Muscle layer of colon (tissue), 2 donors: ENCODE results near the gene CELSR2.

Experiments
- H3K27ac ChIP-seq: one replicate; pipeline ENCODE4 v1.7.0; 2013; ENCODE audit warnings: low read depth, mild to moderate bottlenecking, low read length, moderate library complexity
- H3K27me3 ChIP-seq, 2 donors: one replicate each; pipeline ENCODE4 v1.7.0; 2013; ENCODE audit warnings: low read length in 2 of 2, mild to moderate bottlenecking in 2 of 2; ENCODE audit not compliant: insufficient read depth in 2 of 2, control insufficient read depth in 1 of 2
- H3K36me3 ChIP-seq: one replicate; pipeline ENCODE4 v1.7.0; 2013; ENCODE audit warnings: mild to moderate bottlenecking, low read length; ENCODE audit not compliant: insufficient read depth
- H3K4me1 ChIP-seq: one replicate; pipeline ENCODE4 v1.7.0; 2013; ENCODE audit warnings: mild to moderate bottlenecking, low read length; ENCODE audit not compliant: insufficient read depth
- H3K4me3 ChIP-seq, 2 donors: one replicate each; pipeline ENCODE4 v1.7.0; 2013; ENCODE audit warnings: low read length in 2 of 2, low read depth in 1 of 2, mild to moderate bottlenecking in 1 of 2, moderate library complexity in 1 of 2
- H3K9ac ChIP-seq: one replicate; pipeline ENCODE4 v1.7.0; 2013; ENCODE audit warnings: low read length
- H3K9me3 ChIP-seq: one replicate; pipeline ENCODE4 v1.7.0; 2013; ENCODE audit warnings: mild to moderate bottlenecking, low read length
- donor health status: abdominal sarcoma.
- donor health status: Adenocarcinoma of cecum.

CELSR2 gene

DNA sequence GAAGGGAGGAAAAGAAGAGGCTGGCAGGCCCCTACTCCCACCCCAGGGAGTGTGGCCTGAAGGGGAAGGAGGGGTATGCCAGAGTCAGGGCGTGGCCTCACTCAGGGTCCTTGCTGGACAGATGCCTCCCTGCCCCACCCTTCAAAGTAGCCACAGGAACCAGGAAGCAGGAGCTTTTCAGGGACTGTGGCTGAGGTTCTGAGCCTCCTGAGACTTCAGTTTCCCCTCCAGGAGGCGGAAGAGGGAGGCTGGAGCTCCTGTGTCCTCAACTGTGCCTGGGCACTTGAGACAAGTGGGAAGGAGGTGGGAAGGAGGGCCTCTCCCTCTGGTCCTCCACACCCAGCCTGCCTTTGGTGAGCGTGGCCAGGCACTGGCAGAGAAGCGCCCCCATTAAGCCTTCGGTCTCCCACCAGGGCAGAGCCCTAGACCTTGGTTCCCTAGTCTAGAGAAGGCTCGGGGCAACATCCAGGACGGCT is 5.3 kb downstream of the CELSR2 start:
- Histone ChIP-seq H3K27me3 (no peaks in the 10 kb centered on the region), H3K9ac (peak overlapping the region; percentile 46), H3K36me3 (no peaks in the 10 kb centered on the region), H3K4me3 (peak overlapping the region in 1 of 2 donors; percentile 39), H3K9me3 (no peaks in the 10 kb centered on the region), H3K27ac (peak overlapping the region; percentile 22), H3K4me1 (peaks cover 28% of the 10 kb centered on the region)

DNA sequence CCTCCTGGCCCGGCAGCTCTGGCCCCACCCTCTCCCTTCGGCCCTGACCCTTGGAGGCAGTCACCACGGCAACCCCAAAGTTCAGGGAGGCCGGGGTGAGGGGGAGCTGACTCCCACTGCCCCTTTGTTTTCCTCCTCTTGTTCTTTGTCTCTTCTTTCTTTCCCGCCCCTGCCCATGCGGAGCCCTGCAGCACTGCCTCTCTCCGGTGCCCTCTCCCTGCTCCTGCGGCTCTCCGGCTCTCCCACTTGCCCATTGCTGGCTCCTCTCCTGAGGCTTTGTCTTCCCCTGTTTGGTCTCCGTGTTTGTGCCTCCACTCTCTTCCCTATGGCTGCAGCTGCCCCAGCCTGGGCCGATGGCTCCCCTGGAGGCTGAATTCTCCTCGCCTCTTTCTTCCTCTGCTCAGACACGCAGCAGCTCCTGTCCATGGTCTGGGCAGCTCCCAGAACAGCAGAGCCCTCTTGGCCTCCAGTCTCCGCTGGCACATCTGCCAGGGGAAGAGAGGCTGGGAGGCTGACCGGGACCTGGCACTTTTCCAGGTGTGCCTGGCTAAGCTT is 5.8 kb downstream of the CELSR2 start:
- H3K4me3 ChIP-seq = no peak overlapping the region
- H3K27ac ChIP-seq = no peak overlapping the region
- H3K9ac ChIP-seq = no peak overlapping the region
- H3K9me3 ChIP-seq = no peaks in the 10 kb centered on the region
- H3K4me1 ChIP-seq = peaks cover 28% of the 10 kb centered on the region
- H3K27me3 ChIP-seq = no peaks in the 10 kb centered on the region
- no peaks in the 10 kb centered on the region for H3K36me3 ChIP-seq

DNA sequence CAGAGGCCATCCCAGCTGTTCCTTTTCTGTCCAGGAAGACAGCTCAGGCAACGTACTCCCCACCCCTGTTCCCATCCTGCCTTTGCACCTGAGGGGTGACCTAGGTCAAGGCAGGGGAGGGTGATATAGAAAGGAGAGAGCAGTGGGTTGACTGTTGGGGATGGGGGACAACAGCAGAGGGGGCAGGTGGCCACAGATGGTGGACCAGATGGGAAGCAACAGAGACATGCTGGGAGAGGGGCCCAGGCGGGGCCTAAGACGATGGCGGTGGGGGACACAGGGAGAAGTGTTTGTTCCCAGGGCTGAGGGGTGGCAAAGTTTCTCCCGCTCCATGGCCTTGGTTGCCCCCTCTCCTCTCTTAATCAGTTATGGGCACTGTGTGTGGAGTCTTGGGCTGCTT is 6.3 kb downstream of the CELSR2 start:
- H3K36me3 ChIP-seq = no peaks in the 10 kb centered on the region
- H3K9ac ChIP-seq = no peak overlapping the region
- no peak overlapping the region for H3K4me3 ChIP-seq
- peaks cover 28% of the 10 kb centered on the region for H3K4me1 ChIP-seq
- no peak overlapping the region for H3K27ac ChIP-seq
- H3K9me3 ChIP-seq = no peaks in the 10 kb centered on the region
- no peaks in the 10 kb centered on the region for H3K27me3 ChIP-seq

DNA sequence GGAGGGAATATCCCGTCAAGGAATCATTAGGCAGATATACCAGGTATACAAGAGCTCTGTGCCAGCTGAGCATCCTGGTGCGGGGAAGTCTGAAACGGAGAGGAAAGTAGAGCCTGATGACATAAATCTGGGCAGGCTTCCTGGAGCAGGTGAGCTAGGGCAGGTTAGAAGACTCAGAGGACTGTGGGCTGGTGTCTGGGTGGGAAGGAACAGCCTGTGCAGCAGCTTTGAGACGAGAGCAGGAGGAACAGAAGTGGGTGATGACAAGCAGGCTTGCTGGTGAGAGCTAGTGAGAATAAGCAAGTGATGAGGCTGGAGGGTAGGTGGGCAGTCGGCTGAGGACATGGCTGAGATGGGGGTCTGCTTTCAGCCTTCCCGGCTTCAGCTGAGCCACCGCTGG is 6.7 kb downstream of the CELSR2 start:
- Histone ChIP-seq H3K36me3 (no peaks in the 10 kb centered on the region), H3K9me3 (no peaks in the 10 kb centered on the region), H3K27ac (no peak overlapping the region), H3K27me3 (no peaks in the 10 kb centered on the region), H3K9ac (no peak overlapping the region), H3K4me1 (peaks cover 28% of the 10 kb centered on the region), H3K4me3 (no peak overlapping the region)

DNA sequence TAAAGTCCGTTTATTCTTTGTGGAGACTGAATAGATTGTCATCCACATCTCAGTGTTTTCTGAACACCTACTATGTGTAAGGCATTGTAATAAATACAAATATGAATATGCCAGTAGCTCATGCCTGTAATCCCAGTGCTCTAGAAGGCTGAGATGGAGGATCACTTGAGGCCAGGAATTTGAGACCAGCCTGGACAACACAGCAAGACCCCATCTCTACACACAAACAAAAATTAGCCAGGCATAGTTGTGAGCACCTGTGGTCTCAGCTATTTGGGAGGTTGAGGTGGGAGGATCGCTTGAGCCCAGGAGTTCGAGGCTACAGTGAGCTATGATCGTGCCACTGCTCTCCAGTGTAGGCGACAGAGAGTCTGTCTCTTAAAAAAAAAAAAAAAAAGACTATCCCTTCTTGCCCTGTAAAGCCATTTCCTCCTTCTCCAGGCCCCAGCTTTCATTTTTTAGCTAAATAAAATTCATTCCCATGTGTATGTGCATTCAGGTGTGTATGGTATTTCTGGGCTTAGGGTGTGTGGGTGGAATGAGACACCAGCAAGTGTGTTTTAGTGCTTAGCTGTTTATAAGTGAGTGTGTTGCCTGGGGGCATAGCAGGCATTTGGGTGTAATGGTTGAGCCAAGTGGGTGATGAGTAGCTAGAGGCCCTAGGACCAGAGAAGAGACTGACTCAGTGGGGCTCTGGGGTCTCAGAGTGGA is 7.8 kb downstream of the CELSR2 start:
- Histone ChIP-seq H3K4me1 (peaks cover 28% of the 10 kb centered on the region), H3K27me3 (no peaks in the 10 kb centered on the region), H3K36me3 (no peaks in the 10 kb centered on the region), H3K27ac (no peak overlapping the region), H3K9ac (no peak overlapping the region), H3K4me3 (no peak overlapping the region), H3K9me3 (no peaks in the 10 kb centered on the region)

GRCh38 chr1:109257682-109258421 is 8.5 kb downstream of the CELSR2 start:
- H3K4me1 ChIP-seq = peaks cover 27% of the 10 kb centered on the region
- no peaks in the 10 kb centered on the region for H3K27me3 ChIP-seq
- no peaks in the 10 kb centered on the region for H3K36me3 ChIP-seq
- no peak overlapping the region for H3K27ac ChIP-seq
- no peak overlapping the region for H3K9ac ChIP-seq
- H3K4me3 ChIP-seq = no peak overlapping the region
- no peaks in the 10 kb centered on the region for H3K9me3 ChIP-seq

GRCh38 chr1:109258481-109259466 is 9.4 kb downstream of the CELSR2 start:
- H3K36me3 ChIP-seq = no peaks in the 10 kb centered on the region
- no peak overlapping the region for H3K4me3 ChIP-seq
- H3K9ac ChIP-seq = no peak overlapping the region
- H3K27me3 ChIP-seq = no peaks in the 10 kb centered on the region
- H3K9me3 ChIP-seq = no peaks in the 10 kb centered on the region
- no peak overlapping the region for H3K27ac ChIP-seq
- H3K4me1 ChIP-seq = peaks cover 19% of the 10 kb centered on the region

GRCh38 chr1:109259674-109260557 is 10.6 kb downstream of the CELSR2 start:
- Histone ChIP-seq H3K4me3 (no peak overlapping the region), H3K27me3 (no peaks in the 10 kb centered on the region), H3K9me3 (no peaks in the 10 kb centered on the region), H3K9ac (no peak overlapping the region), H3K36me3 (peaks cover 6% of the 10 kb centered on the region), H3K27ac (no peak overlapping the region), H3K4me1 (peaks cover 8% of the 10 kb centered on the region)

DNA sequence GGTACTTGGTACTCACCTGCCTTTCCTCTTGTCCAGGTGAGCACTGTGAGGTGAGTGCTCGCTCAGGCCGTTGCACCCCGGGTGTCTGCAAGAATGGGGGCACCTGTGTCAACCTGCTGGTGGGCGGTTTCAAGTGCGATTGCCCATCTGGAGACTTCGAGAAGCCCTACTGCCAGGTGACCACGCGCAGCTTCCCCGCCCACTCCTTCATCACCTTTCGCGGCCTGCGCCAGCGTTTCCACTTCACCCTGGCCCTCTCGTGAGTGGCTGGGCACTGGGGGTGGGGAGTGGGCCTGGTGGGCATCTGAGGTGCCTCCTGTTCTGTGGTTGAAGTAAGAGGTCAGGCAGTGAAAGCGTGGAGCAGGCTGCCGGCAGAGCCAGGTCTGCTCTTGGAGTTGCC is 11.7 kb downstream of the CELSR2 start:
- H3K4me1 ChIP-seq = no peaks in the 10 kb centered on the region
- peaks cover 6% of the 10 kb centered on the region for H3K36me3 ChIP-seq
- H3K9me3 ChIP-seq = no peaks in the 10 kb centered on the region
- no peak overlapping the region for H3K9ac ChIP-seq
- no peak overlapping the region for H3K27ac ChIP-seq
- no peak overlapping the region for H3K4me3 ChIP-seq
- no peaks in the 10 kb centered on the region for H3K27me3 ChIP-seq

GRCh38 chr1:109261578-109261977 is 12.2 kb downstream of the CELSR2 start:
- Histone ChIP-seq H3K4me1 (no peaks in the 10 kb centered on the region), H3K27ac (no peak overlapping the region), H3K36me3 (peaks cover 6% of the 10 kb centered on the region)

More at GRCh38 chr1:109261578-109261977, 12.2 kb downstream of the CELSR2 start:
- Histone ChIP-seq H3K4me3 (no peak overlapping the region), H3K9ac (no peak overlapping the region), H3K9me3 (no peaks in the 10 kb centered on the region), H3K27me3 (no peaks in the 10 kb centered on the region)
